ENCODE results near the gene OGFR.

The OGFR gene

DNA sequence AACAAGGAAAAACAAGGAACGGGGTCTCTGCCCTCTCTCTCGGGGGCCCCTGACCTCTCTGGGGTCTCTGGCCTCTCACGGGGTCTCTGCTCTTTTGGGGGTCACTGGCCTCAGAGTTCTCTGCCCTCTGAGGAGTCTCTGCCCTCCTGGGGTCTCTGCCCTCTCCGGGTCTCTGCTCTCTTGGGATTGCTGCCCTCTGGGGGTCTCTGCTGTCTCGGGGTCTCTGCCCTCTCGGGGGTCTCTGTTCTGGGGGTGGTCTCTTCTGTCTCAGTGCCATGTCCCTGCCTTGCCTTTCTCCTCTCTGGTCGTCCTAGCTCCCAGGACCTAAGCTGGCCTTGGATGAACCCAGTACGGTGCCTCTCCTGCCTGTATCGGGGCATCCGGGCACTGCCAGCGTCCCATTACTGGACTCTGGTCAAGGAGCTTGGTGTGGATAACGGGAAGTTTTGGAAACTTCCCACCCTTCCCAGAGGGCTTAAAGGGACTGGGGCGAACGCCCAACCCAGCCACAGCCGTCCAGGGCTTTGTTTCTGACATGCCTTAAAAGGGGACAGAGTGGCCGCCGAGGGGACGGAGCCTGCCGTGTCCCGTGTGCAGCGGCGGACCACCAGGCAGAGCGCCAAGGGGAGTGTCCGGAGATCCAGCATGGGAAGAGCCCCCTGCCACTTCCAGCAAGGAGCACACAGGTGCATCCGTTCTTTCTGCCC is 33.1 kb upstream of the OGFR start:
- no peak for DNase-seq (ENCODE audit: low read depth)
- no peak overlapping the region for H3K4me3 ChIP-seq (ENCODE audit: low read depth, low read length)
- TF ChIP-seq MYC (IDR thresholded peaks at IDR 0.05; ENCODE audit: low read depth, low read length) (no peak), POLR2A (IDR thresholded peaks at IDR 0.05; ENCODE audit: extremely low read depth, insufficient read length) (no peak), CTCF (IDR thresholded peaks at IDR 0.05; ENCODE audit: low read depth, low read length) (no peak)
- TF ChIP-seq, protein P1, sequence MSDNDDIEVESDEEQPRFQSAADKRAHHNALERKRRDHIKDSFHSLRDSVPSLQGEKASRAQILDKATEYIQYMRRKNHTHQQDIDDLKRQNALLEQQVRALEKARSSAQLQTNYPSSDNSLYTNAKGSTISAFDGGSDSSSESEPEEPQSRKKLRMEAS (IDR thresholded peaks at IDR 0.05; ENCODE audit: low read depth, low read length) = no peak

DNA sequence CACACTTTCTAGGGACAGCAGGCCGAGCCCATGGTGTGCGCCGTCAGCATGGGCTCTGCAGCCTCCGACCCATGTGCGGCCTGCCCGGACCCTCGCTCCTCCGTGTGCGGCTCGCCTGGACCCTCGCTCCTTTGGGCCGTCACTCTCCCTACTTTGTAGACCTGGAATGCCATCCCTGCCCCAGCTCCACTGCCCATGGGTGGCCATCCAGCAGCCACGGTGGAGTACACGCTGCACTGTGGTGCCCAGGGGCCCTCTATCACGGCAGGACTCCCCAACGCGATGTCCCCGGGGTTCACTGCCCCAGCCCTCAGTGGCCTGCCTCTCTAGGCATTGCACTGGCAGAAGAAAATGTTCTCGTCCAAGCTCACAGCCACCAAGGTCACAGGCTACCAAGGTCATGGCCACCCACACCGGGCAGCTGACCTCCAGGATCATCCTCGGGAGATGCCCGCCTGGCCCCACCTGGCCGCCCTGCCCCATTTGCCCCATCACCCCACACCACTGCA is 32.5 kb upstream of the OGFR start:
- no peak overlapping the region for H3K4me3 ChIP-seq (ENCODE audit: low read depth, low read length)
- no peak for DNase-seq (ENCODE audit: low read depth)
- TF ChIP-seq, protein P1 (IDR thresholded peaks at IDR 0.05; ENCODE audit: low read depth, low read length) = no peak
- TF ChIP-seq MYC (IDR thresholded peaks at IDR 0.05; ENCODE audit: low read depth, low read length) (no peak), CTCF (IDR thresholded peaks at IDR 0.05; ENCODE audit: low read depth, low read length) (no peak), POLR2A (IDR thresholded peaks at IDR 0.05; ENCODE audit: extremely low read depth, insufficient read length) (no peak)

- no peak overlapping the region for H3K4me3 ChIP-seq (ENCODE audit: low read depth, low read length)
- TF ChIP-seq MYC (IDR thresholded peaks at IDR 0.05; ENCODE audit: low read depth, low read length) = no peak
- TF ChIP-seq CTCF (IDR thresholded peaks at IDR 0.05; ENCODE audit: low read depth, low read length) = no peak
- TF ChIP-seq, protein P1 (IDR thresholded peaks at IDR 0.05; ENCODE audit: low read depth, low read length) = no peak
- no peak for TF ChIP-seq POLR2A (IDR thresholded peaks at IDR 0.05; ENCODE audit: extremely low read depth, insufficient read length)
- no peak for DNase-seq (ENCODE audit: low read depth)
Measured at GRCh38 chr20:62772619-62772989, 32.0 kb upstream of the OGFR start.

DNA sequence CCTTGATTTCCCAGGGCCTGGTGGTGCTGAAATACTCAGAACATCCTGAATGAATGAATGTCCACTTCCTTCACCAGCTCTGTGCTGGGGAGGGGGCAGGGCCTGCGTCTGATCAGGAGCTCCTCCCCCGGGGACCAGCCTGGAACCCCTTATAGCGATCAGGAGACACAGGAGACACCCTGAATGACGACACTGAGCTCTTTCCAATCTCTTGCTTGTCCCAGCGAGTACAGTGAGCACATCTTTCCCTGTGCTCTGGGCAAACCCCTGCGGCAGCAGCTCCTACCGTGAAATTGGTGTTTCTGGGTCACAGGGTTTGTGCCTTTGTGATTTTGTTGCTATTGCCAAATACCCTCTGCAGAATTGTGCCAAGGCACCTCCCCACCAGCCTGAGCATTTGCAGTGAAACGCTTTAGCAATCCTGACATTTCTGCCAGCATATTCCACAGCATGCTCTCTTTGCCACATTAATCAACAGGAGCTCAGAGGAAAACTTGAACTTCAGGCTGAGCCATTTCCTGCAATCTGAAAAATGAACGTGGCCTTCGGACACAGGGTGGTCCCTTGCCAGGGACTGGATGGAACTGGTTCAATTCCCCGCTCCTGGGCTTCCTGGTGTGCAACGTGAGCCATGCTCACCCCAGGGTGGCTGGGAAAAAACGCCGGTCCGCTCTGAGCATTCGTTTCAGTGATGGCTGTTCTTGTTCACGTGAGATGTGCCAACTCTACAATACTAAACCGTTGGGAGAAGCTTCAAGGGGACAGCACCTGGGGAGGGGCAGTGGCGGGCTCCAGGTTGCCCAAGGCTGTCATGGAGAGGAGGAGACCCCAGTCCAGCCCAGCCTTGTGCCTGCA is 31.4 kb upstream of the OGFR start:
- peak; percentile 34 for DNase-seq (ENCODE audit: low read depth)
- no peak overlapping the region for H3K4me3 ChIP-seq (ENCODE audit: low read depth, low read length)
- no peak for TF ChIP-seq CTCF (IDR thresholded peaks at IDR 0.05; ENCODE audit: low read depth, low read length)
- no peak for TF ChIP-seq MYC (IDR thresholded peaks at IDR 0.05; ENCODE audit: low read depth, low read length)
- TF ChIP-seq POLR2A (IDR thresholded peaks at IDR 0.05; ENCODE audit: extremely low read depth, insufficient read length) = no peak

GRCh38 chr20:62773845-62774714 is 30.6 kb upstream of the OGFR start:
- no peak for DNase-seq (ENCODE audit: low read depth)
- no peak overlapping the region for H3K4me3 ChIP-seq (ENCODE audit: low read depth, low read length)
- TF ChIP-seq CTCF (IDR thresholded peaks at IDR 0.05; ENCODE audit: low read depth, low read length) (no peak), POLR2A (IDR thresholded peaks at IDR 0.05; ENCODE audit: extremely low read depth, insufficient read length) (no peak), MYC (IDR thresholded peaks at IDR 0.05; ENCODE audit: low read depth, low read length) (no peak)
- TF ChIP-seq, protein P1 (IDR thresholded peaks at IDR 0.05; ENCODE audit: low read depth, low read length) = no peak

Measured in NB4 (cell line).